ENCODE data around the gene PHF14.
"Not testable (repeated sequence)": the region's sequence is repeated elsewhere in the genome, so short reads cannot be mapped to it uniquely, and the experiment has no call there.

PHF14 gene

GRCh38 chr7:10973061-10973941 is at the start of gene PHF14:
Gene PHF14 (plus strand): TSS chr7:10973872. CDS start chr7:10974324, 452 bp downstream.
- DNase-seq (ENCODE audit: low spot score): peak; percentile 96

GRCh38 chr7:10924370-10924769 is 49.3 kb upstream of the PHF14 start:
- no peak for DNase-seq (ENCODE audit: low spot score)

- DNase-seq (ENCODE audit: low spot score): not testable (repeated sequence)
Measured at GRCh38 chr7:10928203-10928602, 45.5 kb upstream of the PHF14 start.

- DNase-seq (ENCODE audit: low spot score): no peak
Measured at GRCh38 chr7:10930551-10930950, 43.1 kb upstream of the PHF14 start.

- no peak for DNase-seq (ENCODE audit: low spot score)
Measured at GRCh38 chr7:10931161-10931560, 42.5 kb upstream of the PHF14 start.

- DNase-seq (ENCODE audit: low spot score): no peak
Measured at GRCh38 chr7:10934292-10934691, 39.4 kb upstream of the PHF14 start.

- DNase-seq (ENCODE audit: low spot score): no peak
Measured at GRCh38 chr7:10939237-10939910, 34.3 kb upstream of the PHF14 start.

- DNase-seq (ENCODE audit: low spot score): peak; percentile 94
Measured at GRCh38 chr7:10939911-10940703, 33.6 kb upstream of the PHF14 start.

GRCh38 chr7:10940704-10941355 is 32.8 kb upstream of the PHF14 start:
- DNase-seq (ENCODE audit: low spot score): no peak

- DNase-seq (ENCODE audit: low spot score): no peak
Measured at GRCh38 chr7:10950494-10950893, 23.2 kb upstream of the PHF14 start.

- DNase-seq (ENCODE audit: low spot score): not testable (repeated sequence)
Measured at GRCh38 chr7:10950974-10951578, 22.6 kb upstream of the PHF14 start.

- DNase-seq (ENCODE audit: low spot score): no peak
Measured at GRCh38 chr7:10952588-10952987, 21.1 kb upstream of the PHF14 start.

- DNase-seq (ENCODE audit: low spot score): not testable (repeated sequence)
Measured at GRCh38 chr7:10953078-10953750, 20.5 kb upstream of the PHF14 start.

- DNase-seq (ENCODE audit: low spot score): no peak
Measured at GRCh38 chr7:10956528-10956927, 17.1 kb upstream of the PHF14 start.

- not testable (repeated sequence) for DNase-seq (ENCODE audit: low spot score)
Measured at GRCh38 chr7:10960242-10960641, 13.4 kb upstream of the PHF14 start.

- DNase-seq (ENCODE audit: low spot score): not testable (repeated sequence)
Measured at GRCh38 chr7:10965016-10965415, 8.7 kb upstream of the PHF14 start.

- no peak for DNase-seq (ENCODE audit: low spot score)
Measured at GRCh38 chr7:10972174-10972573, 1.5 kb upstream of the PHF14 start.

GRCh38 chr7:10973942-10974911 is 555 bp downstream of the PHF14 start:
- DNase-seq (ENCODE audit: low spot score): peak; percentile 77

GRCh38 chr7:10977113-10977512 is 3.4 kb downstream of the PHF14 start:
- DNase-seq (ENCODE audit: low spot score): no peak

GRCh38 chr7:10981317-10981716 is 7.6 kb downstream of the PHF14 start:
- no peak for DNase-seq (ENCODE audit: low spot score)

Data from left forelimb (tissue), 1 donor.